Bronchial epithelial cell (primary cell): ENCODE data around the gene HIGD2A. TPM values are rescaled to one million over a fixed set of nuclear protein-coding genes. Genes with fewer than 3 reads are reported as not detected.
A peak's percentile ranks its signal among the peaks of the same experiment; 100 is the strongest.

Experiments
- DNase-seq: peaks from one replicate; pipeline ENCODE4 v3.0.0-alpha.2; 2010; ENCODE audit warnings: low read depth
- FAIRE-seq: peaks from 2 replicates; lab custom pipeline; 2011; peaks lifted over from hg19 to GRCh38; lab: Jason Lieb, UNC
- H3K27me3 ChIP-seq: 2 replicates; pipeline ENCODE4 v1.5.1; 2011; ENCODE audit warnings: low read length; ENCODE audit not compliant: control insufficient read depth, insufficient read depth
- H3K36me3 ChIP-seq: 2 replicates; pipeline ENCODE4 v1.5.1; 2011; ENCODE audit warnings: low read length; ENCODE audit not compliant: control insufficient read depth, insufficient read depth
- H3K4me3 ChIP-seq: 2 replicates; pipeline ENCODE4 v1.5.1; 2011; ENCODE audit warnings: mild to moderate bottlenecking, low read depth, low read length, control low read depth
- total RNA-seq: library from RNA; depleted of rRNA; stranded (reverse); fragments of >200 nt; gene quantifications from 2 replicates; pipeline ENCODE4 v1.2.1, GENCODE V29; 2014
- TF ChIP-seq, protein P1 (sequence below): IDR thresholded peaks from 2 replicates; pipeline ENCODE4 v1.5.1; 2011; ENCODE audit warnings: mild to moderate bottlenecking, moderate library complexity, low read length, control low read depth, inconsistent platforms; ENCODE audit not compliant: insufficient read depth, severe bottlenecking

Gene HIGD2A
- total RNA-seq, 1 donor from 2014 or later = 20.8 TPM

DNA sequence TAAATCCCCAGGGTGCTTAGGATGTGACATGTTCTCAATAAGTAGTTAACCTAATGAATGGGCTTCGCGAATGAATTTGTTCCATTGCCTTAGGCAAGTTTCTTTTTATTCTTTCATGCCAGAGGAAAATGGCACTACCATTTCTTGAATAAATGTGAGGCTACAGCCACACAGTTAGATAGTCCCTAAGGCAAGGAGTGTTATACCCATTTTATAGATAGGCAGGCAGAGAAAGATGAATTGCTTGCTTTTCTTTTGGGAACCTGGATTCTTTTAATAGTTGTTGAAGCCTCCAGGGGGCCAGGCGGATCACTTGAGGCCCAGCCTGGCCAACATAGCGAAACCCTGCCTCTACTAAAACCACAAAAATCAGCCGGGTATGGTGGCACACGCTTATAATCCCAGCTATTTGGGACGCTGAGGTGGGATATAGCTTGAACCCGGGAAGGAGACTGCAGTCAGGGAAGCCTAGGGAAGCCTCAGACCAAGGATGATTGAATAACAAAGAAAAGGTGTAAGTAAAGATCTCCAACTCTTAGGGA lies 1.1 kb upstream of the HIGD2A start:
- peak overlapping the region; percentile 93 for H3K4me3 ChIP-seq
- H3K36me3 ChIP-seq = peaks cover 31% of the 10 kb centered on the region
- DNase-seq = no peak
- no peak for FAIRE-seq
- H3K27me3 ChIP-seq = no peaks in the 10 kb centered on the region
- TF ChIP-seq, protein P1, sequence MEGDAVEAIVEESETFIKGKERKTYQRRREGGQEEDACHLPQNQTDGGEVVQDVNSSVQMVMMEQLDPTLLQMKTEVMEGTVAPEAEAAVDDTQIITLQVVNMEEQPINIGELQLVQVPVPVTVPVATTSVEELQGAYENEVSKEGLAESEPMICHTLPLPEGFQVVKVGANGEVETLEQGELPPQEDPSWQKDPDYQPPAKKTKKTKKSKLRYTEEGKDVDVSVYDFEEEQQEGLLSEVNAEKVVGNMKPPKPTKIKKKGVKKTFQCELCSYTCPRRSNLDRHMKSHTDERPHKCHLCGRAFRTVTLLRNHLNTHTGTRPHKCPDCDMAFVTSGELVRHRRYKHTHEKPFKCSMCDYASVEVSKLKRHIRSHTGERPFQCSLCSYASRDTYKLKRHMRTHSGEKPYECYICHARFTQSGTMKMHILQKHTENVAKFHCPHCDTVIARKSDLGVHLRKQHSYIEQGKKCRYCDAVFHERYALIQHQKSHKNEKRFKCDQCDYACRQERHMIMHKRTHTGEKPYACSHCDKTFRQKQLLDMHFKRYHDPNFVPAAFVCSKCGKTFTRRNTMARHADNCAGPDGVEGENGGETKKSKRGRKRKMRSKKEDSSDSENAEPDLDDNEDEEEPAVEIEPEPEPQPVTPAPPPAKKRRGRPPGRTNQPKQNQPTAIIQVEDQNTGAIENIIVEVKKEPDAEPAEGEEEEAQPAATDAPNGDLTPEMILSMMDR = peak; percentile 1

DNA sequence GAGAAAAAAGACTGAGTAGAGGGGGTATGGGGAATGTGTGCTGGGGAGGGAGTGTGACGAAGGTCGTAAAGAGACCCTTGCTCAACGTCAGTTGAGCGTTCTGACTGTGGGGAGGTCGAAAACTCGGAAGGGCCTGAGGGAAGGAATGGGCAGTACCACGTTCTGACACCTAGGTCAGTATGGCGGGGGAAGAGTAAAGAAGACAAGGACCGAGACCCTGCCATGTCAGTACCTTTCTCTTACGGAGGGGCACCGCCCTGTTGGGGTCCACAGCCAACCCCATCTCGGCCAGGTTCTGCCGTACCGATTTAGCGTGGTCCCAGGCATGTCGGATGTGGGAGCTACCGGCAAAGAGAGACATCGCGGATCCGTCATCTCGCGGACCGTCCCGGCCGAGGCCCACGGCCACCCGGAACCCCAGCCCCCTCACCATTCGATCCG lies 528 bp upstream of the HIGD2A start:
- DNase-seq = no peak
- Histone ChIP-seq H3K27me3 (no peaks in the 10 kb centered on the region), H3K4me3 (peak overlapping the region; percentile 93), H3K36me3 (peaks cover 31% of the 10 kb centered on the region)
- peak; percentile 43 for FAIRE-seq
- TF ChIP-seq, protein P1 = no peak

DNA sequence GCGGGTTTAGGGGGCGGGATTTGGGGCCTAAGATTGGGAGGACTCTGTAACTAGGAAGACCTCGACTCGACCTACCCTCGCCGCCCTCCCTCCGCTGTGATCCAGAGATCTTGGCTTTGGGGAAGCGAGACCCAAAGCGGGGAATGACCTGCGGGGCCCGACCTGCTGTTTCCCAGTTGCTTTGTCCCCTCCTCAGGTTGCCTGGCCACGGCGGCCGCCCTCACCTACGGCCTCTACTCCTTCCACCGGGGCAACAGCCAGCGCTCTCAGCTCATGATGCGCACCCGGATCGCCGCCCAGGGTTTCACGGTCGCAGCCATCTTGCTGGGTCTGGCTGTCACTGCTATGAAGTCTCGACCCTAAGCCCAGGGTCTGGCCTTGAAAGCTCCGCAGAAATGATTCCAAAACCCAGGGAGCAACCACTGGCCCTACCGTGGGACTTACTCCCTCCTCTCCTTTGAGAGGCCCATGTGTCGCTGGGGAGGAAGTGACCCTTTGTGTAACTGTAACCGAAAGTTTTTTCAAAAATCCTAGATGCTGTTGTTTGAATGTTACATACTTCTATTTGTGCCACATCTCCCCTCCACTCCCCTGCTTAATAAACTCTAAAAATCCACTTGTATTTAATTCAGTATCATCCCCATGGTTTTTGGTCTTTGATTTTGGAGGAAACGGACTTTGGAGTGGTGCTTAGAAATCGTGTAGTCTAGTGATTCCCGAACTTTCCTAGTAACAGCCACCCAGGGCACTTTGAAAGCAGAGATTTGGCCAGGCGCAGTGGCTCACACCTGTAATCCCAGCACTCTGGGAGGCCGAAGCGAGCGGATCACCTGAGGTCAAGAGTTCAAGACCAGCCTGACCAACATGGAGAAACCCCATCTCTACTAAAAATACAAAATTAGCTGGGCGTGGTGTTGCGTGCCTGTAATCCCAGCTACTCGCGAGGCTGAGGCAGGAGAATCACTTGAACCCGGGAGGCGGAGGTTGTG lies 878 bp downstream of the HIGD2A start:
- H3K4me3 ChIP-seq = peak overlapping the region; percentile 93
- peak; percentile 13 for DNase-seq
- no peaks in the 10 kb centered on the region for H3K27me3 ChIP-seq
- TF ChIP-seq, protein P1 = no peak
- FAIRE-seq = no peak
- peaks cover 26% of the 10 kb centered on the region for H3K36me3 ChIP-seq

DNA sequence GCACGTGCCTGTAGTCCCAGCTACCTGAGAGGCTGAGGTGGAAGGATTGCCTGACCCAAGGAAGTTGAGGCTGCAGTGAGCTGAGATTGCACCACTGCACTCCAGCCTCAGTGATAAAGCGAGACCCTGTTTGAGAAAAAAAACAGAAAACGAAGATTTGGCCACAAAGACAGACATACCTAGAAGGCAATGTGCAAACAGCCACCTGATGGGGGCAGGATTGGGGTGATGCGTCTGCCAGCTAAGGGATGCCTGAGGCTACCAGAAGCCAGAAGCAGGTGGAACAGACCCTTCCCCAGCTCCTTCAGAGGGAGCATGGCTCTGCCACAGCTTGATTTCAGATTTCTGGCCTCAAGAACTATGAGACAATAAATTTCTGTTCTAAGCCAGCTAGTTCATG lies 2.9 kb downstream of the HIGD2A start:
- Histone ChIP-seq H3K27me3 (no peaks in the 10 kb centered on the region), H3K36me3 (peaks cover 27% of the 10 kb centered on the region), H3K4me3 (no peak overlapping the region)
- FAIRE-seq (no peak), DNase-seq (no peak)
- TF ChIP-seq, protein P1 = no peak

DNA sequence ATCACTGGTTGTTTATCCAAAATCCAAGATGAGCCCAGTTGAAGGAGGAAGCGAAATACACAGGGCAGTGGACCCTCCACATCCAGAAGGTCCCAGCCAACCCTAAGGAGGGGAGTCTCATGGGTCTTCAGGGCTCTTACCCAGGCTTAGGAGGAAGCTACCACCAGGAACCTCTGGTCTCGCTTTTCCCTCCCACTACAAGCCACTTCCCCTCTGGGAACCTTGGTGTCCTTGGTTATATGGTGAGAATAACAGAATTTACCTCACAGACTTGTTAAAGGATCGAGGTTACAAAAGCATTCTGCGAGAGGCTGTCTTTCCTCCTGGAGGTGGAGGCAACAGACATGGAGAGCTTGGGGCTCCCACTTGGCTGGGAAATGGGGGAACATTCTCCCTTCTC lies 3.4 kb downstream of the HIGD2A start:
- DNase-seq (no peak), FAIRE-seq (no peak)
- Histone ChIP-seq H3K36me3 (peaks cover 26% of the 10 kb centered on the region), H3K4me3 (no peak overlapping the region), H3K27me3 (no peaks in the 10 kb centered on the region)
- TF ChIP-seq, protein P1 = no peak
